ENCODE results near the gene CLDN25.

GRCh38 chr11:113802621-113803020, 23.0 kb downstream of the CLDN25 start:
- TF ChIP-seq CTCF (IDR thresholded peaks at IDR 0.05) (no peak), POLR2A (IDR thresholded peaks at IDR 0.05) (no peak)
